ENCODE results near the gene TMEM151A.

Gene TMEM151A

GRCh38 chr11:66278363-66279091, 13.2 kb upstream of the TMEM151A start:
- H3K9ac ChIP-seq (ENCODE audit: low read length) = no peak overlapping the region
- H3K9me3 ChIP-seq (ENCODE audit: control insufficient read depth, low read length) = no peaks in the 10 kb centered on the region
- no peak overlapping the region for H3K4me3 ChIP-seq (ENCODE audit: low read length)
- H3K27me3 ChIP-seq (replicated peaks; ENCODE audit: control insufficient read depth, insufficient read depth, low read length) = no peaks in the 10 kb centered on the region
- peak; percentile 27 for DNase-seq (ENCODE audit: low read depth)
- peaks cover 28% of the 10 kb centered on the region for H3K36me3 ChIP-seq (ENCODE audit: control insufficient read depth, insufficient read depth, low read length, severe bottlenecking)
- H3K4me1 ChIP-seq (ENCODE audit: control insufficient read depth, insufficient read depth, low read length) = peaks cover 4% of the 10 kb centered on the region

- Histone ChIP-seq H3K9me3 (ENCODE audit: control insufficient read depth, low read length) (no peaks in the 10 kb centered on the region), H3K9ac (ENCODE audit: low read length) (no peak overlapping the region), H3K4me3 (ENCODE audit: low read length) (no peak overlapping the region), H3K27me3 (replicated peaks; ENCODE audit: control insufficient read depth, insufficient read depth, low read length) (no peaks in the 10 kb centered on the region), H3K4me1 (ENCODE audit: control insufficient read depth, insufficient read depth, low read length) (peaks cover 4% of the 10 kb centered on the region), H3K36me3 (ENCODE audit: control insufficient read depth, insufficient read depth, low read length, severe bottlenecking) (peaks cover 23% of the 10 kb centered on the region)
- no peak for DNase-seq (ENCODE audit: low read depth)
Measured at GRCh38 chr11:66279092-66279734, 12.5 kb upstream of the TMEM151A start.

- H3K4me1 ChIP-seq (ENCODE audit: control insufficient read depth, insufficient read depth, low read length) = peaks cover 4% of the 10 kb centered on the region
- H3K9me3 ChIP-seq (ENCODE audit: control insufficient read depth, low read length) = no peaks in the 10 kb centered on the region
- H3K4me3 ChIP-seq (ENCODE audit: low read length) = no peak overlapping the region
- DNase-seq (ENCODE audit: low read depth) = no peak
- H3K36me3 ChIP-seq (ENCODE audit: control insufficient read depth, insufficient read depth, low read length, severe bottlenecking) = peaks cover 25% of the 10 kb centered on the region
- H3K9ac ChIP-seq (ENCODE audit: low read length) = no peak overlapping the region
- H3K27me3 ChIP-seq (replicated peaks; ENCODE audit: control insufficient read depth, insufficient read depth, low read length) = no peaks in the 10 kb centered on the region
Measured at GRCh38 chr11:66280428-66280827, 11.3 kb upstream of the TMEM151A start.

GRCh38 chr11:66281001-66281400, 10.7 kb upstream of the TMEM151A start:
- H3K27me3 ChIP-seq (replicated peaks; ENCODE audit: control insufficient read depth, insufficient read depth, low read length) = no peaks in the 10 kb centered on the region
- H3K4me3 ChIP-seq (ENCODE audit: low read length) = no peak overlapping the region
- H3K36me3 ChIP-seq (ENCODE audit: control insufficient read depth, insufficient read depth, low read length, severe bottlenecking) = peaks cover 24% of the 10 kb centered on the region
- peaks cover 7% of the 10 kb centered on the region for H3K4me1 ChIP-seq (ENCODE audit: control insufficient read depth, insufficient read depth, low read length)
- H3K9ac ChIP-seq (ENCODE audit: low read length) = no peak overlapping the region
- no peaks in the 10 kb centered on the region for H3K9me3 ChIP-seq (ENCODE audit: control insufficient read depth, low read length)
- DNase-seq (ENCODE audit: low read depth) = no peak

- Histone ChIP-seq H3K36me3 (ENCODE audit: control insufficient read depth, insufficient read depth, low read length, severe bottlenecking) (peaks cover 24% of the 10 kb centered on the region), H3K4me3 (ENCODE audit: low read length) (no peak overlapping the region), H3K27me3 (replicated peaks; ENCODE audit: control insufficient read depth, insufficient read depth, low read length) (no peaks in the 10 kb centered on the region), H3K9me3 (ENCODE audit: control insufficient read depth, low read length) (no peaks in the 10 kb centered on the region), H3K9ac (ENCODE audit: low read length) (no peak overlapping the region), H3K4me1 (ENCODE audit: control insufficient read depth, insufficient read depth, low read length) (peaks cover 8% of the 10 kb centered on the region)
- DNase-seq (ENCODE audit: low read depth) = no peak
Measured at GRCh38 chr11:66281776-66282467, 9.8 kb upstream of the TMEM151A start.

GRCh38 chr11:66282468-66283455, 8.9 kb upstream of the TMEM151A start:
- no peak overlapping the region for H3K9ac ChIP-seq (ENCODE audit: low read length)
- no peaks in the 10 kb centered on the region for H3K27me3 ChIP-seq (replicated peaks; ENCODE audit: control insufficient read depth, insufficient read depth, low read length)
- DNase-seq (ENCODE audit: low read depth) = peak; percentile 98
- no peak overlapping the region for H3K4me3 ChIP-seq (ENCODE audit: low read length)
- H3K36me3 ChIP-seq (ENCODE audit: control insufficient read depth, insufficient read depth, low read length, severe bottlenecking) = peaks cover 26% of the 10 kb centered on the region
- H3K9me3 ChIP-seq (ENCODE audit: control insufficient read depth, low read length) = no peaks in the 10 kb centered on the region
- peaks cover 12% of the 10 kb centered on the region for H3K4me1 ChIP-seq (ENCODE audit: control insufficient read depth, insufficient read depth, low read length)

GRCh38 chr11:66283461-66284105, 8.1 kb upstream of the TMEM151A start:
- Histone ChIP-seq H3K27me3 (replicated peaks; ENCODE audit: control insufficient read depth, insufficient read depth, low read length) (no peaks in the 10 kb centered on the region), H3K9ac (ENCODE audit: low read length) (no peak overlapping the region), H3K4me1 (ENCODE audit: control insufficient read depth, insufficient read depth, low read length) (peaks cover 18% of the 10 kb centered on the region), H3K36me3 (ENCODE audit: control insufficient read depth, insufficient read depth, low read length, severe bottlenecking) (peaks cover 26% of the 10 kb centered on the region), H3K4me3 (ENCODE audit: low read length) (no peak overlapping the region), H3K9me3 (ENCODE audit: control insufficient read depth, low read length) (no peaks in the 10 kb centered on the region)
- DNase-seq (ENCODE audit: low read depth) = no peak

- DNase-seq (ENCODE audit: low read depth) = no peak
- Histone ChIP-seq H3K4me3 (ENCODE audit: low read length) (no peak overlapping the region), H3K36me3 (ENCODE audit: control insufficient read depth, insufficient read depth, low read length, severe bottlenecking) (peaks cover 26% of the 10 kb centered on the region), H3K9ac (ENCODE audit: low read length) (no peak overlapping the region), H3K27me3 (replicated peaks; ENCODE audit: control insufficient read depth, insufficient read depth, low read length) (no peaks in the 10 kb centered on the region), H3K4me1 (ENCODE audit: control insufficient read depth, insufficient read depth, low read length) (peaks cover 19% of the 10 kb centered on the region), H3K9me3 (ENCODE audit: control insufficient read depth, low read length) (no peaks in the 10 kb centered on the region)
Measured at GRCh38 chr11:66284526-66285078, 7.1 kb upstream of the TMEM151A start.

- no peak overlapping the region for H3K9ac ChIP-seq (ENCODE audit: low read length)
- no peak overlapping the region for H3K4me3 ChIP-seq (ENCODE audit: low read length)
- H3K4me1 ChIP-seq (ENCODE audit: control insufficient read depth, insufficient read depth, low read length) = peaks cover 24% of the 10 kb centered on the region
- H3K27me3 ChIP-seq (replicated peaks; ENCODE audit: control insufficient read depth, insufficient read depth, low read length) = no peaks in the 10 kb centered on the region
- H3K9me3 ChIP-seq (ENCODE audit: control insufficient read depth, low read length) = no peaks in the 10 kb centered on the region
- no peak for DNase-seq (ENCODE audit: low read depth)
- peaks cover 26% of the 10 kb centered on the region for H3K36me3 ChIP-seq (ENCODE audit: control insufficient read depth, insufficient read depth, low read length, severe bottlenecking)
Measured at GRCh38 chr11:66285250-66285947, 6.3 kb upstream of the TMEM151A start.

GRCh38 chr11:66286699-66287098, 5.0 kb upstream of the TMEM151A start:
- Histone ChIP-seq H3K4me1 (ENCODE audit: control insufficient read depth, insufficient read depth, low read length) (peaks cover 24% of the 10 kb centered on the region), H3K9ac (ENCODE audit: low read length) (peak overlapping the region; percentile 95), H3K27me3 (replicated peaks; ENCODE audit: control insufficient read depth, insufficient read depth, low read length) (no peaks in the 10 kb centered on the region), H3K9me3 (ENCODE audit: control insufficient read depth, low read length) (no peaks in the 10 kb centered on the region), H3K4me3 (ENCODE audit: low read length) (no peak overlapping the region), H3K36me3 (ENCODE audit: control insufficient read depth, insufficient read depth, low read length, severe bottlenecking) (peaks cover 26% of the 10 kb centered on the region)
- DNase-seq (ENCODE audit: low read depth) = no peak
